ENCODE data around the gene TMEM139.

GRCh38 chr7:143316492-143316891 is 31.7 kb downstream of the TMEM139 start:
- no peak for TF ChIP-seq CTCF (IDR thresholded peaks at IDR 0.05)
- TF ChIP-seq POLR2AphosphoS5 (IDR thresholded peaks at IDR 0.05): no peak
